BJ (cell line): ENCODE measurements around the gene CHAT. TPM values are rescaled to one million over a fixed set of nuclear protein-coding genes. Genes with fewer than 3 reads are reported as not detected.

ENCODE experiments used
- CTCF ChIA-PET: fragments of 350-600 bp; formaldehyde crosslinking; extraction: SDS; loops from one replicate; lab custom pipeline; 2021; ENCODE audit warnings: antibody characterized with exemption, inconsistent platforms; lab: Yijun Ruan, JAX
- POLR2A ChIA-PET: fragments of 300-600 bp; sonication (Branson Sonifier 250); formaldehyde crosslinking; extraction: SDS; loops from one replicate; lab custom pipeline; 2021; ENCODE audit warnings: antibody characterized with exemption; lab: Charles Lee
- DNase-seq: peaks from one replicate; pipeline ENCODE4 v3.0.0-alpha.2; 2011; ENCODE audit warnings: low read depth
- H3K27me3 ChIP-seq: 2 replicates; pipeline ENCODE4 v1.6.0; 2011; ENCODE audit warnings: low read length; ENCODE audit not compliant: control insufficient read depth, insufficient read depth
- H3K36me3 ChIP-seq: 2 replicates; pipeline ENCODE4 v1.5.1; 2011; ENCODE audit warnings: low read length; ENCODE audit not compliant: control insufficient read depth, insufficient read depth
- H3K4me3 ChIP-seq: 2 replicates; pipeline ENCODE4 v1.5.1; 2011; ENCODE audit warnings: low read depth, mild to moderate bottlenecking, control low read depth, low read length
- CTCF ChIP-seq: IDR thresholded peaks from 2 replicates; pipeline ENCODE4 v1.5.1; 2011; ENCODE audit warnings: low read depth, mild to moderate bottlenecking, control low read depth, inconsistent platforms, low read length, moderate library complexity; ENCODE audit not compliant: insufficient read depth
- polyA plus RNA-seq: library from polyadenylated mRNA; depleted of rRNA; stranded (reverse); fragments of >200 nt; gene quantifications from 2 replicates; pipeline ENCODE4 v1.2.3, GENCODE V29; 2011

CHAT gene
- polyA plus RNA-seq, 1 experiment, result not detected

GRCh38 chr10:49642311-49642710 is 28.5 kb downstream of the CHAT start:
- H3K36me3 ChIP-seq, result no peaks in the 10 kb centered on the region
- TF ChIP-seq CTCF, result no peak
- peaks cover 12% of the 10 kb centered on the region; the same call in 1 of the 2 replicates for H3K27me3 ChIP-seq
- ChIA-PET POLR2A (no interaction called here), CTCF (no interaction called here)
- H3K4me3 ChIP-seq, result no peak overlapping the region
- DNase-seq, result no peak

GRCh38 chr10:49643241-49644034 is 29.6 kb downstream of the CHAT start:
- Histone ChIP-seq H3K4me3 (no peak overlapping the region), H3K36me3 (no peaks in the 10 kb centered on the region), H3K27me3 (peaks cover 13% of the 10 kb centered on the region)
- ChIA-PET CTCF (no interaction called here), POLR2A (no interaction called here)
- no peak for DNase-seq
- TF ChIP-seq CTCF, result no peak

- no peak overlapping the region for H3K4me3 ChIP-seq
- H3K36me3 ChIP-seq, result no peaks in the 10 kb centered on the region
- CTCF ChIA-PET, result no interaction called here
- DNase-seq, result no peak
- POLR2A ChIA-PET, result no interaction called here
- H3K27me3 ChIP-seq, result peaks cover 17% of the 10 kb centered on the region
- TF ChIP-seq CTCF, result no peak
Measured at GRCh38 chr10:49644035-49644646, 30.3 kb downstream of the CHAT start.

GRCh38 chr10:49645417-49645816 is 31.6 kb downstream of the CHAT start:
- Histone ChIP-seq H3K27me3 (peaks cover 16% of the 10 kb centered on the region), H3K36me3 (no peaks in the 10 kb centered on the region), H3K4me3 (no peak overlapping the region)
- ChIA-PET CTCF (no interaction called here), POLR2A (no interaction called here)
- no peak for DNase-seq
- no peak for TF ChIP-seq CTCF
